RCC 7860 (cell line): ENCODE data around the gene RPLP2.
A peak's percentile ranks its signal among the peaks of the same experiment; 100 is the strongest.

Source experiments
- DNase-seq: peaks from one replicate; pipeline ENCODE4 v3.0.0-alpha.2; 2015; ENCODE audit warnings: low spot score
- FAIRE-seq: peaks from 2 replicates; lab custom pipeline; 2012; peaks lifted over from hg19 to GRCh38; lab: Jason Lieb, UNC

The RPLP2 gene

DNA sequence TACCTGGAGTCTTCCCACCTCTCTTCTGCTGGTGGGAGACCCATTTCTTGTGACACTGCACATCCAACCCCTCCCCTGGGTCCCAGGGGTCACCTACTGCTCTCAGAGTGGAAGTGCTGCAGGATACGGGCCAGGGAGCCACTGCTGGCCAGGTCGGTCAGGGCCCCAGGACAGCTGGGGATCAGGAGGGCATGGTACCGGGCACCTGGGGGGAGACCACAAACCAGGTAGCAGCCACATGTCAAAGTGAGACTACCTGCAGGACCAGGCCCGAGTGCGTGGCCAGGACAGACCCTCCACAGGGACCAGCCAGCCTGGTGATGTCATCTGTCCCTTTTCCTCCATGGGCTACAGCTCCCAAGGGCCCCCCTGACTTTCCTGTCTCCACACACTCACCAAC lies 36.3 kb upstream of the RPLP2 start:
- DNase-seq (no peak), FAIRE-seq (no peak)

DNA sequence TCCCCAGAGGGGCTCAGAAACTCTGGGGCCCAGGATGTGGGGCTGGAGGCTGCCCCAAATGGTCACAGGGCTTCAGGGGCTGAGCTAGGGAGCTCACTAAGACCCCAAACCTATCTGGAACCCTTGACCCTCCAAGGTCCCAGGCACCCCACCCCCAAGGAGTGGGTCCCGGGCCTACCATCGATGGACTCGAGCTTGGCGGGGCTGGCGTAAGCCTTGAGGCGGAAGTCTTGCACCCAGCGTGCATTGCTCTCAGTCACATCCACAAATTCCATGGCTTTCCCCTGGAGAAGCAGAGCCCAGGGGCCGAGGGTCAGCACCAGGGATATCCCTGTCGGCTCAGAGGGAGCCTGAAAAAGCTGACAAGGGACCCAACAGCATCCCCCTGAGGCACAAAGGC lies 35.9 kb upstream of the RPLP2 start:
- no peak for FAIRE-seq

DNA sequence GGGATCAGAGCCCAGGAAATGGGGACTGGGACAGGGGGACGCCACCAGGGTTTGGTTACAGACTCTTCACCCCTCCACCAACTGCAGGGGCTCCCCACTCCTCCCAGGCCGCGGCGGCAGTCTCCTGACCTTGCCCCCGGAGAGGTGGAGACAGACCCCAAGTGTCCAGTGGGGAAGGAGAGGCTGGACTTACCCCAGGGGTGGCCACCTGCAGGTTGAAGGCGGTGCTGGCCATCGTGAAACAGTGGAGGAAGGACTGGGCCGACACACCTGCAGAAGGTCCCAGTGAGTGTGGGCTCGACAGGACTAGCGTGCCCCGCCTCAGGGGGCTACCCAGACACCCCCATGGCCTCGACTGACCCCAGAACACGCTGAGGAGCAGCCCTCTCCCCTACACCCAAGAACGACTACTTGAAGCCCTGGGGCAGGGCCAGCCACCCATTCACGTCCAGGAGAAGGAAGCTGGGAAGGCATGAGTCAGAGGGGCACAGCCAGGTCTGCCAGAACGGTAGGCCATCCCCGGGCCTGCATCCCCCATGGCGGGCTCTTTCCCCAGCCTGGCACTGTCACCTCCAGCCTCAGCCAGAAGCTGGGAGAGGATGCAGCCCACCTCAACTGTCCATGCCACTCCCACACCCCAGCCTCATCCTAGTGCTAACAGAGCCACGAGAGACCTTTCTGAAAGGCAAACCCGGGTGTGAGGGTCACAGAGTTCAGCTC lies 34.7 kb upstream of the RPLP2 start:
- DNase-seq: no peak
- FAIRE-seq: no peak

More for the DNA sequence above, 35.9 kb upstream of the RPLP2 start:
- no peak for DNase-seq

DNA sequence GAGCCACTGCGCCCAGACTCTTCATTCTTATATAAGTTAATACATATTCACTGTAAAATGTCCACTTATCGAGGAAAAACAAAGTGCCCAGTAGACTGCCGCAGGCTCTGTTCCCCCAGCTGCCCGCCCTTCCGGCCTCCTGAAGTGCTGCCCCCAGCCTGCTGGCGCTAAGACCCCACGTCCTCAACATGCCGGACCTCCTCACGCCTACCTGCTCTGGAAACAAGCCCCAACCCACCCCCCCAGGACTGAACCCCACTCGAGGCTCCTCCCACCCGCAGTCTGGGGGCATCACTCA lies 33.6 kb upstream of the RPLP2 start:
- FAIRE-seq (no peak), DNase-seq (no peak)

DNA sequence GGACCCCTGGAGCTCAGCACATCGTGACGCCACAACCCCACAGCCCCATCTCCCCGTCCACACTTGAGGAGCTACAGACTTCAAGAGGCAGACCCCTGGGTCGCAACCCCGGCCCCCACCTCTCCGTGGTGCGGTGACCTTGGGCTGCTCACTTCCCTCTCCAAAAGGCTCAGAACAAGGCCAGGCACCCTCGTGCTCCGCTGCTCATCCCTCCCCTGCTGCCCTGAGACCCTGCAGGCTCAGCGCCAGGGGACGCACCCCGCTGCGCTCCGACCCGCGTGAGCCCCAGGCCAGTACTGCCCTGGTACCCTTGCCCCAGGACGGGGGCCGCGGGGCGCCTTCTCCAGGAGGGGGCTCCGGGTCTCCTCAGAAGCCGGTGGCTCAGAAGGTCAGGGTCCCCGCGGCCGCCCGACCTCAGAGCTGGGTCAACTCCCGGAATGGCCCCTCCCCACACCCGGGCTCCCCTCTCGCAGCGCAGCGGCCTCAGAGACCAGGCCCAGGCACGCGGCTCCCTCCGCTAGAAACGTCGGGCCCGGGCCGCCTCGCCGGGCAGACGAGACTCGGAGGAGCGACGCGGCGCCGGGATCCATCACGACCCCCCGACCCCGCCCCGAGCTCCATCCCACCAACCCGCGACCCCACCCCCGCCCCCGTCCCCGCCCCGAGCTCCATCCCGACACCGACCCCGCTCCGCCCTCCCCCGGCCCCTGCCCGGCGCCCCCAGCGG lies 33.0 kb upstream of the RPLP2 start:
- FAIRE-seq (no peak), DNase-seq (no peak)

DNA sequence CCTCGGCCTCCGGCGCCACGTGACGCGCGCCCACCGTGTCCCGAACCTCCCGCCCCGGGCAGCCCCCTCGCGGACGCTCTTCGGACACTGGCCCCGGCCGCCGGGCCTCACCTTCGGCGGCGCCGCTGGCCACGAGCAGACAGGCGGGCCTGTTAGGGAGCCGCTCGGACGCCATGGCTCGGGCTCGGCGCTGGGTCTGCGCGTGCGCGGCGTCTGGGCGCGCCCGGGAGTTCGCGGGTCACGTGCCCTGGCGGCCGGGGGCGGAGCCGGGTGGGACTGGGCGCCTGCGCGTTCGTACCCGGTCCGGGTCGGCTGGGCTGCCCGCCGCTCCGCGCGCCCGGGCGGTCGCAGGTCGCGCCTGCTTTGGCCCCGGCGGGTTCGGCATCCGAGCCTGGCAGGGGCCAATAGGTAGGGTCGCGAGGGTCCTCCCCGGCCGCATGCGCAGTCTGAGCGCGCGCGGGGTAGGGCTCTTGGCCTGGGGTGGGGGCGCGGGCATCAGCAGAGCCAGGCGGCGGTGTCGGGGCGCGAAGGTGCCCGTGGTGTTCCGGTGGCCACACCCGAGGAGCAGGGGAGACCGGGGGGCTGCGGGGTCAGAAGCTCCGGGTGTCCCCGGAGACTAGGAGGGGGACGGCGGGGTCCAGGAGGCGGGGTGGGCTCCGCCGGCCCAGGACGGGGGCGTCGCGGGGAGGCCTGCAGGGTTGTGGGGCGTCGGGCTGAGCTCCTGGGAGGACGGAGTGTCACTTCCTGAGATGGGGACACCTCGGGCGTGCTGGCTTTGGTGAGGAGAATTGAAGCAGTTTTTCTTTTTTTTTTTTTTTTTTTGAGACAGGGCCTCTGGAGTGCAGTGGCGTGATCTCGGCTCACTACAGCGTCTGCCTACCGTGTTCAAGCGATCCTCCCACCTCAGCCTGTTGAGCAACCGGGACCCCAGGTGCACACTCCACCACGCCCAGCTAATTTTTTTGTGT lies 32.2 kb upstream of the RPLP2 start, which contains the start of gene GATD1:
Gene GATD1, minus strand, starts transcription at position 200 of the 968 bp plus-strand sequence. Its CDS starts 25 bp downstream, at position 175.
- FAIRE-seq (no peak), DNase-seq (peak; percentile 64)

DNA sequence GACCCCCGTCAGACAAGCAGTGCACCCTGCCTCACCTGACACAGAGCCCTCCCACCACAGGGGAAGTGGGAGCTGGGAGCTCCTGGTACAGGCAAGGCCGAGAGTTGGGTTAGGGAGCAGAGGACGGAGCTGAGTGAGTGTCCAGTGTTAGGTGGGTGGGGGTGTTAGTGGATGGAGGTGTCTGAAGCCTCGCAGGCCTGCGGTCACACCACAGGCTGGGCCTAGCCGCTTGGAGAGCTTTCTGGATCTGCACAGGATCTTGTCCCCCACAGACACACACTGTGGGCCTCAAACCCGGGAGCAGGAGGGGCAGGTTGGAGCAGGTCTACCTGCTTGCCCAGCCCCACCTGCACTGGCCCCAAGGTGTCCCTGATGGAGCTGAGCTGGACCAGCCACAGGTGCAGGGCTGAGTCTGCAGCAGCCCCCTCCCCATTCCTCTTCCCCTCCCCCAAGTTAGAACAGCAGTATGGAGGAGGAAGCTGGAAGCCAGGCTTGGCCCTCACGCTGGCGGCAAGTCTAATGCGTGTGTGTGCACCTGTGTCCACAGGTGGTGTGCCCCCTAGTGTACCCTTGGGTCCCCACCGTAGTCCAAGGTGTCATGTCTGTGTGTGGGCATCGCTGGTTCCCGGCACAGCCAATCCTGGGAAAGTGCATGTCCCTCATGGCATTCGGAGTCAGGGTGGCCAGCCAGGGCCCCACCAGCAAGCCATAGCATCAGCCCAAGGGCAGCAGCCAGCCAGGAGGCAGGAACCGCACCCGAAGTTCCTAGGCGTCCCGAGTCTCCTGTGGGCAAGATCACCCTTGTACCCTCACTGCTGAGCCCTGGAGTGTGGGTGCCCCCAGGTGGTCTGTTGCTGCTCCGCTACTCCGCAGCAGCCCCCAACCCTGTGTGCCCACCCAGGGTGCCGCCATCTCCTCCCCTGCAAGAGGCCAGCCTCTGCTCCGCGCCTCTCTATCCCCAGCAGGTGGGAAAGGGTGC lies 30.5 kb upstream of the RPLP2 start:
- FAIRE-seq (no peak), DNase-seq (no peak)

DNA sequence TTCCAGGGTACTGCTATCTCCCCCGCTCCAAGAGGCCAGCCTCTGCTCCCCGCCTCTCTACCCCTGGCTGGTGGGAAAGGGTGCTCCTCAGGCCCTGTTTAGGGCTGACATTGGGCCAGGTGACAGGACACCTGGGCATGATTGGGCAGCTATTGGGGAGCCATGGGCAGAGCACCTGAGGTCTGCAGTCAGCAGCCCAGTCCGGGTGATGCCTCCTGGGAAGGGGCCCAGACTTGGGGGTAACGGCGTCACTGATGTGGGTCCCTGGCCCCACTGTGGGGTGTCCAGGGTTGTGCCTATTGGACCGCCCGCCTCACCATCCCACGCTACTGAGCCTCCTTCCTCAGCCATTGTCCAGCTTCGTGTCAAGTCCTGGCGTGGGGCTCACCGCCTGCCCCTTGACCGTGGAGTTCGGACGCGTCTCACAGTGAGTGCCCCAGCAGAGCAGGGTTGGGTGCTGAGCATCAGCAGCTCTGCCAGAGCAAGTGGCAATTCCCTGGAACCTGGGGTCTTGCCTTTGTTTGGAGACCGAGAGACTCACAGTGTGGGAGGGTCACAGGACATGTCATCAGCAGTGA lies 29.7 kb upstream of the RPLP2 start:
- no peak for FAIRE-seq
- DNase-seq: no peak

DNA sequence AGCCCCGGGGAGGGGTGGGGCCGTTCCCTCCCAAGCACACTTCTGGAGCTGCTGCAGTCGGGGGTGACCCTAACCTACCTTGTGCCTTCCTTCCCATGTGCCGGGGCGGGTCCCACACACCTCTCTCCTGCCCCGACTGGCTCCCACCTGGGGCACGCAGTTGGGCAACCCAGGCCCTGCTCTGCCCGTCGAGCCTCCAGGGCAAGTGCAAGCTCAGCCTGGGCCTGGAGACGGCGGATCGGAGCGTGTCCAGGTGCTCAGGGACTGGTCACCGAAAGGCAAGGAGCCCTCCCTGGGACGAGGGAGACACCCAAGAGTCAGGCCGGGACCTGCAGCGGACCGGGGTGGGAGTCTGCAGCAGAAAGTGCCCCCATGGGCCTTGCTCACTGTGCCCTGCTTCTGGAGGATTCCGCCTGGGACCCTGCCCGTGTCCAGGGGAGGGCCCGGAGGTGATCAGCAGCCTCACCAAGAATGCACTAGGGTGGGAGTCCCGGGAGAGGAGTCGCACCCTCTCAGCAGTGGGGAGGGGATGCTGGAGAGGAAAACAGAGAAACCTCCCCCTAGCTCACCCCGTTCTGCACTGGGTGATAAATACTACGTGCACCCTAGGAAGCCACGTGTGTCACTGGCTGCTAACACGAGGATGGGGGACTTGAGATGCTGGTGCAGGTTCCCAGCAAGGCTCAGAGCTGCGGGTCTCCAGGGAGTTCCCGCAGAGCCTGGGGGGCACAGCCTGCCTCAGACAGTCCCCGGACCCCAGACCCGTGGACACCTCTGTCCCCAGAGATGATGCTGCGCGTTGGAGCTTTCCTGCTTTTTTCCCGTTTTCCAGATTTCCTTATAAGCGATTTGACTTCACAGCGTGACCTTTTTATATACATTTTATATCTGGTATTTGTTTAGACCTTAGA lies 27.2 kb upstream of the RPLP2 start:
- no peak for DNase-seq
- FAIRE-seq: no peak

DNA sequence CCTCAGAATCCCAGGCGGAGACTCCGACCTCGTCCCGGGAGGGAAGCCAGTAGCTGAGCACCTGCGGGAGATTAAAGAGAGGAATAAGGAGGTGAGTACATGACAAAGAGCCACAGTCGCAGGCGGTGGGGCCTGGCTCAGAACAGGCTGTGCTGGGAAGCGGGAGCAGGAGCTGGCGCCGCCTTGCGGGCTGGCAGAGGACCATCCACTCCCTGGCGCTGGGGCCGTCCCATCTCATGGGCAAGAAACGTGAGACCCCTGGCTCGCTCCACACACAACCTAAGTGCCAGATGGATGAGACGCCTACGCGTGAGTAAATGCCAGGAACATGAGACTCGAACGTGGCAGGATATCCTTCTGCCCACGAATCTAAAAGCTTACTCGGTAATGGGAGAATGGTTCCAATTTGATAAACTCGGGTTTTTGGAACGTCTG lies 26.2 kb upstream of the RPLP2 start:
- FAIRE-seq (no peak), DNase-seq (no peak)

DNA sequence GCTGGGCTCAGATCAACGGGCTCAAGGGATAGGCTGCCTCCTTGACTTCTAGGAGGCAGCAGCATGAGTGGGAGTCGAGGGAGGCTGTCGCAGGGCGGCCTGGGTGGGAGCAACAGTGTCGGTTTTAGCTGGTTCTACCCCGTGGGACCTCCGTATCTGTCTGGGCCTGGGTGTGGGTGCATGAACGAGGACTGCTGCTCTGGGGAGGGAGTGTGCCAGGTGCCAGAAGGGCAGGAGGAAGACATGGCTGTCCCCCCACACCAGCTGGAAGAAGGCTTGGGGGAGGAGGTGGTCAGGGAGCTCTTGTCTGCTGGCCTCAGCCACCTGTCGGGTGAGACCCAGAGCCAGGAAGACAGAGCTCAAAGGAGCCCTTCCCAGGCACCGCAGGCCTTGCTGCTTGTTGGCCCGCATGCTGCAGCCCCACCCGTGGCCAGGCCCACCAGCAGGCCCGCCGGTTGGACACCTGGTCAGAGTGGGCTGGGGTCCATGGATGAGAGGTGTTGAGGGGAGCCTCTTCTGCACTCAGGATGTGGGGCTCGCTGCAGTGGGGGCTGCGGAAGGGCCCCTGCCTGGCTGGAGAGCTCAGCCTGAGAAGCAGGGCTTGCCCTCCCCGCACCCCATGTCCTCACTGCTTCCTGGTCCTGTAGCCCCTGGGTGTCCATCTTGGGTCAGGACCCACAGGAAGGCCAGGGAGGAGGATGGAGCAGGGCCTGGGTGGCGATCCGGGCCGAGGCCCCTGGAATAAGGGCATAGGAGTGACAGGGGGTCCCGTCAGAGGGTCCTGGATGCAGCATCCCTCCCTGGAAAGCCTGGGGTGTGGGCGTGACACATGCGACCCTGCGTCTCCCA lies 23.3 kb upstream of the RPLP2 start:
- FAIRE-seq (no peak), DNase-seq (no peak)

DNA sequence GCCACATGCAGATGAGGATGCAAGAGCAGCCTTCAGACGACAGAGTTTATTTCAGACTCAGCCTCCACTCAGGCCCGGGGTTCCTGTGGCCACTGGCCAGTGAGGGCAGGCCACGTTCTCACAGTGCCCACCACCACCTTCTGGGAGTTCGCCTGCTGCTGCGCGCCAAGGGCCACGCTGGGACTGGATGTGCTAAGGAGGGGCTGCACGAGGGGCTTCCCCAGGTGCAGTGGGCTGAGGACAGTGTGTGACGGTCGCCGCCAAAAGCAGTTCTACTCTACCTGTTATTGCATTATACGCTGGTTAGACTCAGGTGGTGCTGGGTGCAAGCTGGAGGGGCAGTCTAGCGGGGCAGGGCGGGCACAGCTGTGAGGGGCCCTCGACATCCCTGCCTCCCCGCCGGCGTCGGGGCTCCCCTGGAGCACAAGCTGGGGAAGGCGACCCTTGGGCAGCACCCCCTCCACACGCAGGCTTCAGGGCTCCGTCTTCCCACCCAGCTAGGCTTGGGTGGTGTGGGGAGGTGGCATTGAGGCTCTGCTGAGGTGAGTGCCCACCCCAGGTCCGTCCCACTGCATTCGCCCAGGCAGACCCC lies 22.6 kb upstream of the RPLP2 start:
- no peak for FAIRE-seq
- DNase-seq: no peak

DNA sequence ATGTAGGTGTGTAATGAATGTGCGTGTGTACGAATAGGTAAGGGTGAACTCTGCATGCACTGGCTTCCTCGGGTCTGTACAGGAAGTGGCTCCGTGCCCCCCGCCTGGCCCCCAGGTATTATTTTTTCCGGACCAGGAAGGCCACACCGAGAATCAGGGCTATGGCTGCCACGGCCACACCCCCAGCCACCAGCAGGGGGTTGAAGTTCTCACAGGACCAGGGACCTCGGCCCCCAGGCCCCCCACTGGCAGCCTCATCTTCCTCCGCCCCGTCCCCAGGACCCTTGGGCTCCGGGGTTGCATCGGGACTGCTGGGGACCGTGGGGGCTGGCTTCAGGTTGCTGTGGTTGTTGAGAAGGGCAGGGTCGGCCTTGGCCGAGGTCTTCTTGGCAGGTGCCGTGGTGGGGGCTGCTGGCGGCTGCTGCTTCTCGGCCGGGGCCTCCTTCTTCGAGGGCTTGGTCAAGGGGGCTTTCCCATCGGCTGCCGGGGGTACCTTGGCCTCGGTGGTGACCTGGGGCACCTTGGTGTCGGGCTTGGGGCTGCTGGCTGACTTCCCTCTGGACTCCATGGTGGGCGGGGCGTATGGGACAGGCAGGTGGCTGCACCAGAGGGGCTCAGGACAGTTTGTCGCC lies 21.6 kb upstream of the RPLP2 start:
- FAIRE-seq (no peak), DNase-seq (no peak)

DNA sequence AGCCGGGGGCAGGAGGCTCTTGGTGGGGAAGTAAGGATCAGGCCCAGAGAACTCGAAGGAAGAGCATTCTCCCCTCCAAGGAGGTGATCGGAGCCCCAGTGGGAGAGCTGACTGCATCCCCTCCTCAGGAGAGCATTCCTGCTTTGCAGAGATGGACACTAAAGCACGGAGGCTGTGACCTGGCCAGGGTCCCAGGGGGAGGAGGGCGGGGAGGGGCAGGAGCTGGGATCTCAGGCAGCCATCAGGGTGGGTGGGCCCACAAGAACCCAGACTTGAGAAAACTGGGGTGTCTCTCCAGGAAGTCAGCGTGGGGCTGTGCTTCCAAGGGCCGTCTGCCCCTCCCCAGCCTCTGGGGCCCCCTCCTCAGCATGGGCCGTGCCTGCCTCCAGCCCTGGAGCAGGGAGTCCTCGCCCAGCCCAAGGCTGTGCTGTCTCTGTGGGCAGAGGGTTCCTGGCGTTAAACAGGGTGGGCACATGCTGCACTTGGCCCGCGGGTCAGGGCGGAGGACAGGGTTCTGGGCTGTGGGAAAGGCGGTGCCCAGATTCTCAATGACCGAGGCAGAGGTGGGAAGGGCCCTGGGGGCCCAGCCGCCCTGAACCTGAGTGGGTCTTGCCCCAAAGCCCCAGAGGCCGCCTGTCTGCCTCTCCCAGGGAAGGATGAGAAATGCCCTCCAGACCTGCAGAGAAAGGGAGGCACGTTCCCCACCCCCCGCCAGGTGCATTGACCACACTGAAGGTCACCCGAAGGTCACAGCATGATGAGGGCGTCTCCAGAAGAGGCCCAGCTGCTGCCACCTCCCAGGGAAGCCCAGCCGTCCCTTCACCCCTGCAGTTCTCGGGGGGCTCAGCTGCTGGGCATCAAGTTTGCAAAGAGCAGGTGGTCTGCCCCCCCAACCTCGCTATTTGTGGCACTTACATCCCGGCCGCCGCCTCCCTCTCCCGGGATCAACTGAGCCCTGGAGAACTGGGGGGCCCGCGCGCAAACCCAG lies 20.5 kb upstream of the RPLP2 start:
- FAIRE-seq: no peak

DNA sequence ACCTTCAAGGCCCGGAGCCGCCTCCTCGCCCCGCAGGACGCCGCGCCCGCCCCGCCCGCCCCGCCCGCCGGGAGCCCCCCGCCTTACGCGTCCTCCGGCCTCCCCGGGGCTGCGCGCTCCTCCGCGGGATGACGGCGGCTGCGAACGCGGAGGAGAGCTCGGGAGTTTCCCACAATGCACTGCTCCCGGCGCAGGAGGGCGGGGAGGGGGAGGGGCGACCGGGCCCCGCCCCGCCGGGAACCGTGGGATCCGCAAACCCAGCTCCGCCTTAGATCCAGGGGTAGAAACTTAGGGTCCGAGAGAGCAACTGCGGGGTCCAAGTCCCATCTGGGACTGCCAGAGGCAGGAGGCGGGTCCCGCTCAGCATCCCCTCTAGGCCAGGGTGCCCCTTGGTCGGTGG lies 19.8 kb upstream of the RPLP2 start, which contains the start of gene CEND1:
Gene CEND1, minus strand, starts transcription at position 148 of the 400 bp plus-strand sequence. CDS start 1,514 bp downstream, outside the sequence.
- DNase-seq (no peak), FAIRE-seq (no peak)

More for the DNA sequence above, 20.5 kb upstream of the RPLP2 start:
- DNase-seq: no peak
